IMR-90 (cell line): Measurements from ENCODE around the gene SLC6A7.

Experiments used
- BHLHE40 ChIP-seq: fragments of 150-350 bp; IDR thresholded peaks from 2 replicates; pipeline ENCODE4 v1.6.1; 2016; ENCODE audit warnings: mild to moderate bottlenecking, low read depth, low read length
- CEBPB ChIP-seq: IDR thresholded peaks from 2 replicates; pipeline ENCODE4 v1.6.1; 2012; ENCODE audit warnings: low read depth, low read length, improper control_type of control experiment
- ELK1 ChIP-seq: fragments of 150-350 bp; IDR thresholded peaks from 2 replicates; pipeline ENCODE4 v1.6.1; 2016; ENCODE audit warnings: low read depth, mild to moderate bottlenecking, low read length, moderate library complexity, borderline replicate concordance
- MAFK ChIP-seq: IDR thresholded peaks from 2 replicates; pipeline ENCODE4 v1.6.1; 2012; ENCODE audit warnings: low read depth, low read length, improper control_type of control experiment
- MAZ ChIP-seq: IDR thresholded peaks from 2 replicates; pipeline ENCODE4 v1.6.1; 2012; ENCODE audit warnings: low read depth, mild to moderate bottlenecking, low read length, improper control_type of control experiment, moderate library complexity, borderline replicate concordance
- MXI1 ChIP-seq: IDR thresholded peaks from 2 replicates; pipeline ENCODE4 v1.6.1; 2012; ENCODE audit warnings: low read depth, mild to moderate bottlenecking, low read length, moderate library complexity, borderline replicate concordance
- POLR2A ChIP-seq: IDR thresholded peaks from 2 replicates; pipeline ENCODE4 v1.6.1; 2012; ENCODE audit warnings: mild to moderate bottlenecking, low read depth, low read length
- RAD21 ChIP-seq: IDR thresholded peaks from 2 replicates; pipeline ENCODE4 v1.6.1; 2012; ENCODE audit warnings: low read length, improper control_type of control experiment
- RFX5 ChIP-seq: IDR thresholded peaks from 2 replicates; pipeline ENCODE4 v1.8.0; 2012; ENCODE audit warnings: low read depth, mild to moderate bottlenecking, low read length, moderate library complexity
- SMC3 ChIP-seq: fragments of 150-350 bp; IDR thresholded peaks from 2 replicates; pipeline ENCODE4 v1.6.1; 2016; ENCODE audit warnings: low read depth, mild to moderate bottlenecking, antibody characterized with exemption, low read length, moderate library complexity
- USF2 ChIP-seq: fragments of 150-350 bp; IDR thresholded peaks from 2 replicates; pipeline ENCODE4 v1.6.1; 2017; ENCODE audit warnings: mild to moderate bottlenecking, antibody characterized with exemption, low read length, low read depth
- TF ChIP-seq, protein P1 (sequence below): conservative IDR thresholded peaks from 2 replicates; pipeline ENCODE4 v1.5.1; 2012; ENCODE audit warnings: mild to moderate bottlenecking, low read depth, low read length, improper control_type of control experiment

GRCh38 chr5:150223474-150223873, 33.6 kb downstream of the SLC6A7 start:
- TF ChIP-seq, protein P1, sequence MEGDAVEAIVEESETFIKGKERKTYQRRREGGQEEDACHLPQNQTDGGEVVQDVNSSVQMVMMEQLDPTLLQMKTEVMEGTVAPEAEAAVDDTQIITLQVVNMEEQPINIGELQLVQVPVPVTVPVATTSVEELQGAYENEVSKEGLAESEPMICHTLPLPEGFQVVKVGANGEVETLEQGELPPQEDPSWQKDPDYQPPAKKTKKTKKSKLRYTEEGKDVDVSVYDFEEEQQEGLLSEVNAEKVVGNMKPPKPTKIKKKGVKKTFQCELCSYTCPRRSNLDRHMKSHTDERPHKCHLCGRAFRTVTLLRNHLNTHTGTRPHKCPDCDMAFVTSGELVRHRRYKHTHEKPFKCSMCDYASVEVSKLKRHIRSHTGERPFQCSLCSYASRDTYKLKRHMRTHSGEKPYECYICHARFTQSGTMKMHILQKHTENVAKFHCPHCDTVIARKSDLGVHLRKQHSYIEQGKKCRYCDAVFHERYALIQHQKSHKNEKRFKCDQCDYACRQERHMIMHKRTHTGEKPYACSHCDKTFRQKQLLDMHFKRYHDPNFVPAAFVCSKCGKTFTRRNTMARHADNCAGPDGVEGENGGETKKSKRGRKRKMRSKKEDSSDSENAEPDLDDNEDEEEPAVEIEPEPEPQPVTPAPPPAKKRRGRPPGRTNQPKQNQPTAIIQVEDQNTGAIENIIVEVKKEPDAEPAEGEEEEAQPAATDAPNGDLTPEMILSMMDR: no peak
- TF ChIP-seq POLR2A (no peak), CEBPB (no peak), MAZ (no peak), BHLHE40 (no peak), RAD21 (no peak), MAFK (no peak), MXI1 (no peak), USF2 (no peak), SMC3 (no peak), RFX5 (no peak), ELK1 (no peak)
